Measurements from ENCODE around the gene DNM3. TPM values are rescaled to one million over a fixed set of nuclear protein-coding genes. Genes with fewer than 3 reads are reported as not detected.

DNM3 gene
- polyA plus RNA-seq, 1 of the 3 experiments (the other 2 are of a cell fraction): 0.43 TPM

- POLR2A ChIA-PET: no interaction called here
- Histone ChIP-seq H3K4me2 (no peak overlapping the region), H3K27ac (ENCODE audit: low read depth in 2 of 2, low read length in 1 of 2) (no peak overlapping the region)
Measured at GRCh38 chr1:172275478-172275877, 434.2 kb downstream of the DNM3 start.

More at GRCh38 chr1:172275478-172275877, 434.2 kb downstream of the DNM3 start:
- TF ChIP-seq ELF1 (IDR thresholded peaks at IDR 0.05) (no peak), RCOR1 (IDR thresholded peaks at IDR 0.05; ENCODE audit: low read length) (no peak), POLR2AphosphoS5 (IDR thresholded peaks at IDR 0.05; ENCODE audit: low read depth, low read length) (no peak), TAF1 (IDR thresholded peaks at IDR 0.05; ENCODE audit: borderline replicate concordance, low read depth, low read length) (no peak), TCF12 (IDR thresholded peaks at IDR 0.05) (no peak), MXI1 (IDR thresholded peaks at IDR 0.05; ENCODE audit: low read depth, low read length) (no peak), NFIC (IDR thresholded peaks at IDR 0.05; ENCODE audit: borderline replicate concordance) (no peak), SIN3A (IDR thresholded peaks at IDR 0.05; ENCODE audit: borderline replicate concordance, low read depth, low read length) (no peak), GATA2 (CRISPR knock-in tag; IDR thresholded peaks at IDR 0.05) (no peak), FOSL2 (IDR thresholded peaks at IDR 0.05; ENCODE audit: borderline replicate concordance, low read depth) (no peak), EZH2phosphoT487 (IDR thresholded peaks at IDR 0.05; ENCODE audit: borderline replicate concordance, low read depth) (no peak), FOXJ3 (CRISPR knock-in tag; IDR thresholded peaks at IDR 0.05) (no peak), JUND (IDR thresholded peaks at IDR 0.05) (no peak), YY1 (IDR thresholded peaks at IDR 0.05; ENCODE audit: low read depth) (no peak), CHD2 (IDR thresholded peaks at IDR 0.05; ENCODE audit: low read length, partially characterized antibody) (no peak)
- TF ChIP-seq, protein P1, sequence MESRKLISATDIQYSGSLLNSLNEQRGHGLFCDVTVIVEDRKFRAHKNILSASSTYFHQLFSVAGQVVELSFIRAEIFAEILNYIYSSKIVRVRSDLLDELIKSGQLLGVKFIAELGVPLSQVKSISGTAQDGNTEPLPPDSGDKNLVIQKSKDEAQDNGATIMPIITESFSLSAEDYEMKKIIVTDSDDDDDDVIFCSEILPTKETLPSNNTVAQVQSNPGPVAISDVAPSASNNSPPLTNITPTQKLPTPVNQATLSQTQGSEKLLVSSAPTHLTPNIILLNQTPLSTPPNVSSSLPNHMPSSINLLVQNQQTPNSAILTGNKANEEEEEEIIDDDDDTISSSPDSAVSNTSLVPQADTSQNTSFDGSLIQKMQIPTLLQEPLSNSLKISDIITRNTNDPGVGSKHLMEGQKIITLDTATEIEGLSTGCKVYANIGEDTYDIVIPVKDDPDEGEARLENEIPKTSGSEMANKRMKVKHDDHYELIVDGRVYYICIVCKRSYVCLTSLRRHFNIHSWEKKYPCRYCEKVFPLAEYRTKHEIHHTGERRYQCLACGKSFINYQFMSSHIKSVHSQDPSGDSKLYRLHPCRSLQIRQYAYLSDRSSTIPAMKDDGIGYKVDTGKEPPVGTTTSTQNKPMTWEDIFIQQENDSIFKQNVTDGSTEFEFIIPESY (IDR thresholded peaks at IDR 0.05; ENCODE audit: borderline replicate concordance, low read depth): no peak
- TF ChIP-seq, protein P2, sequence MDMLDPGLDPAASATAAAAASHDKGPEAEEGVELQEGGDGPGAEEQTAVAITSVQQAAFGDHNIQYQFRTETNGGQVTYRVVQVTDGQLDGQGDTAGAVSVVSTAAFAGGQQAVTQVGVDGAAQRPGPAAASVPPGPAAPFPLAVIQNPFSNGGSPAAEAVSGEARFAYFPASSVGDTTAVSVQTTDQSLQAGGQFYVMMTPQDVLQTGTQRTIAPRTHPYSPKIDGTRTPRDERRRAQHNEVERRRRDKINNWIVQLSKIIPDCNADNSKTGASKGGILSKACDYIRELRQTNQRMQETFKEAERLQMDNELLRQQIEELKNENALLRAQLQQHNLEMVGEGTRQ (IDR thresholded peaks at IDR 0.05; ENCODE audit: borderline replicate concordance, low read depth, low read length): no peak
- TF ChIP-seq, protein P3, sequence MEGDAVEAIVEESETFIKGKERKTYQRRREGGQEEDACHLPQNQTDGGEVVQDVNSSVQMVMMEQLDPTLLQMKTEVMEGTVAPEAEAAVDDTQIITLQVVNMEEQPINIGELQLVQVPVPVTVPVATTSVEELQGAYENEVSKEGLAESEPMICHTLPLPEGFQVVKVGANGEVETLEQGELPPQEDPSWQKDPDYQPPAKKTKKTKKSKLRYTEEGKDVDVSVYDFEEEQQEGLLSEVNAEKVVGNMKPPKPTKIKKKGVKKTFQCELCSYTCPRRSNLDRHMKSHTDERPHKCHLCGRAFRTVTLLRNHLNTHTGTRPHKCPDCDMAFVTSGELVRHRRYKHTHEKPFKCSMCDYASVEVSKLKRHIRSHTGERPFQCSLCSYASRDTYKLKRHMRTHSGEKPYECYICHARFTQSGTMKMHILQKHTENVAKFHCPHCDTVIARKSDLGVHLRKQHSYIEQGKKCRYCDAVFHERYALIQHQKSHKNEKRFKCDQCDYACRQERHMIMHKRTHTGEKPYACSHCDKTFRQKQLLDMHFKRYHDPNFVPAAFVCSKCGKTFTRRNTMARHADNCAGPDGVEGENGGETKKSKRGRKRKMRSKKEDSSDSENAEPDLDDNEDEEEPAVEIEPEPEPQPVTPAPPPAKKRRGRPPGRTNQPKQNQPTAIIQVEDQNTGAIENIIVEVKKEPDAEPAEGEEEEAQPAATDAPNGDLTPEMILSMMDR (IDR thresholded peaks at IDR 0.05): no peak
- TF ChIP-seq, protein P4, sequence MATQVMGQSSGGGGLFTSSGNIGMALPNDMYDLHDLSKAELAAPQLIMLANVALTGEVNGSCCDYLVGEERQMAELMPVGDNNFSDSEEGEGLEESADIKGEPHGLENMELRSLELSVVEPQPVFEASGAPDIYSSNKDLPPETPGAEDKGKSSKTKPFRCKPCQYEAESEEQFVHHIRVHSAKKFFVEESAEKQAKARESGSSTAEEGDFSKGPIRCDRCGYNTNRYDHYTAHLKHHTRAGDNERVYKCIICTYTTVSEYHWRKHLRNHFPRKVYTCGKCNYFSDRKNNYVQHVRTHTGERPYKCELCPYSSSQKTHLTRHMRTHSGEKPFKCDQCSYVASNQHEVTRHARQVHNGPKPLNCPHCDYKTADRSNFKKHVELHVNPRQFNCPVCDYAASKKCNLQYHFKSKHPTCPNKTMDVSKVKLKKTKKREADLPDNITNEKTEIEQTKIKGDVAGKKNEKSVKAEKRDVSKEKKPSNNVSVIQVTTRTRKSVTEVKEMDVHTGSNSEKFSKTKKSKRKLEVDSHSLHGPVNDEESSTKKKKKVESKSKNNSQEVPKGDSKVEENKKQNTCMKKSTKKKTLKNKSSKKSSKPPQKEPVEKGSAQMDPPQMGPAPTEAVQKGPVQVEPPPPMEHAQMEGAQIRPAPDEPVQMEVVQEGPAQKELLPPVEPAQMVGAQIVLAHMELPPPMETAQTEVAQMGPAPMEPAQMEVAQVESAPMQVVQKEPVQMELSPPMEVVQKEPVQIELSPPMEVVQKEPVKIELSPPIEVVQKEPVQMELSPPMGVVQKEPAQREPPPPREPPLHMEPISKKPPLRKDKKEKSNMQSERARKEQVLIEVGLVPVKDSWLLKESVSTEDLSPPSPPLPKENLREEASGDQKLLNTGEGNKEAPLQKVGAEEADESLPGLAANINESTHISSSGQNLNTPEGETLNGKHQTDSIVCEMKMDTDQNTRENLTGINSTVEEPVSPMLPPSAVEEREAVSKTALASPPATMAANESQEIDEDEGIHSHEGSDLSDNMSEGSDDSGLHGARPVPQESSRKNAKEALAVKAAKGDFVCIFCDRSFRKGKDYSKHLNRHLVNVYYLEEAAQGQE (IDR thresholded peaks at IDR 0.05; ENCODE audit: low read depth, low read length): no peak
- TF ChIP-seq, protein P5, sequence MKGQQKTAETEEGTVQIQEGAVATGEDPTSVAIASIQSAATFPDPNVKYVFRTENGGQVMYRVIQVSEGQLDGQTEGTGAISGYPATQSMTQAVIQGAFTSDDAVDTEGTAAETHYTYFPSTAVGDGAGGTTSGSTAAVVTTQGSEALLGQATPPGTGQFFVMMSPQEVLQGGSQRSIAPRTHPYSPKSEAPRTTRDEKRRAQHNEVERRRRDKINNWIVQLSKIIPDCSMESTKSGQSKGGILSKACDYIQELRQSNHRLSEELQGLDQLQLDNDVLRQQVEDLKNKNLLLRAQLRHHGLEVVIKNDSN (IDR thresholded peaks at IDR 0.05; ENCODE audit: borderline replicate concordance, low read depth): no peak
- Histone ChIP-seq H3K9me2 (no peaks in the 10 kb centered on the region), H3K4me1 (ENCODE audit: control insufficient read depth in 1 of 2, insufficient read depth in 2 of 2, low read depth in 1 of 2, low read length in 1 of 2) (peaks cover 7 to 12% of the 10 kb centered on the region in 2 experiments; a peak in 2 of 4 replicates), H2AFZ (ENCODE audit: low read depth) (no peak overlapping the region), H3K4me3 (ENCODE audit: low read depth in 2 of 2, low read length in 1 of 2) (no peak overlapping the region), H3K9me3 (no peaks in the 10 kb centered on the region), H3K36me3 (replicated peaks in 1 of 2; ENCODE audit: control insufficient read depth in 1 of 2, insufficient read depth in 2 of 2, low read length in 1 of 2) (peaks cover 0 to 3% of the 10 kb centered on the region in 2 experiments), H3K9ac (no peak overlapping the region), H3K27me3 (ENCODE audit: insufficient read depth) (no peaks in the 10 kb centered on the region), H3F3A (replicated peaks; ENCODE audit: insufficient read depth) (peaks cover 32% of the 10 kb centered on the region), H4K20me1 (ENCODE audit: insufficient read depth) (no peaks in the 10 kb centered on the region), H3K79me2 (ENCODE audit: insufficient read depth) (peaks cover 19% of the 10 kb centered on the region)
- no peak for DNase-seq
- CTCF ChIA-PET: no interaction called here
- WGBS (ENCODE audit: low lambda C conversion rate): 97% methylated on average over 1 of the region's 1 CpG
